ENCODE data around the gene OR51B5.

DNA sequence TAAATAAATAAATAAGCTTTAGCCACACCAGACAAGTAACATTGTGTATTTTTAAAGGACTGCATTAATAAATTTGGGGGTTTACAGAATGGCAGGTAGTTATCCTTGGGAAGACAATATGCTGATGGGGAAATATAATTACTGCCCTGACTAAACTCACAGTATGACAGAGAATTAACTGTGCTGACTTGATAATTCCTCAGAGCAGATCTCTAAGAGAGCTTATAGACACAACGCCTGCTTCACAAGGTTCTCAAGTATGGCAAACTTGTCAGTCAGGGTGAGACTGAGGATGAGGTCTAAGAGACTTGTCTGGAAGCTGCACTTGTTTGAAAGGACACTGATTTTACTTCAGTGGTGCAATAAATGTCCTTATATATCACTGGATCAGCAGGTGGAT is 44.9 kb downstream of the OR51B5 start:
- TF ChIP-seq, protein P1, sequence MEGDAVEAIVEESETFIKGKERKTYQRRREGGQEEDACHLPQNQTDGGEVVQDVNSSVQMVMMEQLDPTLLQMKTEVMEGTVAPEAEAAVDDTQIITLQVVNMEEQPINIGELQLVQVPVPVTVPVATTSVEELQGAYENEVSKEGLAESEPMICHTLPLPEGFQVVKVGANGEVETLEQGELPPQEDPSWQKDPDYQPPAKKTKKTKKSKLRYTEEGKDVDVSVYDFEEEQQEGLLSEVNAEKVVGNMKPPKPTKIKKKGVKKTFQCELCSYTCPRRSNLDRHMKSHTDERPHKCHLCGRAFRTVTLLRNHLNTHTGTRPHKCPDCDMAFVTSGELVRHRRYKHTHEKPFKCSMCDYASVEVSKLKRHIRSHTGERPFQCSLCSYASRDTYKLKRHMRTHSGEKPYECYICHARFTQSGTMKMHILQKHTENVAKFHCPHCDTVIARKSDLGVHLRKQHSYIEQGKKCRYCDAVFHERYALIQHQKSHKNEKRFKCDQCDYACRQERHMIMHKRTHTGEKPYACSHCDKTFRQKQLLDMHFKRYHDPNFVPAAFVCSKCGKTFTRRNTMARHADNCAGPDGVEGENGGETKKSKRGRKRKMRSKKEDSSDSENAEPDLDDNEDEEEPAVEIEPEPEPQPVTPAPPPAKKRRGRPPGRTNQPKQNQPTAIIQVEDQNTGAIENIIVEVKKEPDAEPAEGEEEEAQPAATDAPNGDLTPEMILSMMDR (conservative IDR thresholded peaks at IDR 0.05 in 1 of 2, IDR thresholded peaks at IDR 0.05 in 1 of 2; ENCODE audit: low read depth in 1 of 2, low read length in 2 of 2): no peak
- no peak for TF ChIP-seq EZH2 (IDR thresholded peaks at IDR 0.05; ENCODE audit: low read length, missing control alignments)
